GM18502 (cell line): ENCODE measurements around the gene KRTAP22-2.

Experiments used
- ATAC-seq: cut with Tn5 transposase; IDR thresholded peaks from one replicate; pipeline ENCODE4 v1.9.1; 2021; ENCODE audit warnings: mild to moderate bottlenecking; ENCODE audit not compliant: unreplicated experiment, poor library complexity

The KRTAP22-2 gene

DNA sequence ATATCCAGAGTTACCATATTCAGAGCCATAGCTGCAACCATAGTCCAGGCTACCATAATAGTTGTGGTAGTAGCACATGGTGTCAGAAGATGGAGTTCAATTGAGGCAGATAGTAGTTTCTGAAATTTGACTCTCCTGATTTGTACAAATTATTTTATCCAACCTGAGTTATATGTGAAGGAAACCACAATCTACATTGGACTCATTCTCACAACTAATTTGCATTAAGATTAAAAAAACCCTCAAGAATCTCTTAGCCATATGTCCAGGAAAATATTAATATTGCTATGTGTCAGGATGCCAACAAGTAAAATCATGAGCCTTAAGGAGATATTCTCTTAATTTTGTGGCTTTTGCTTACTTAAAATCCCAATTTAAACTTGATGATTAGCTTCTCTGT lies at the start of gene KRTAP22-2:
Gene KRTAP22-2, minus strand, starts transcription at position 101 of the 400 bp plus-strand sequence.
- no peak for ATAC-seq

DNA sequence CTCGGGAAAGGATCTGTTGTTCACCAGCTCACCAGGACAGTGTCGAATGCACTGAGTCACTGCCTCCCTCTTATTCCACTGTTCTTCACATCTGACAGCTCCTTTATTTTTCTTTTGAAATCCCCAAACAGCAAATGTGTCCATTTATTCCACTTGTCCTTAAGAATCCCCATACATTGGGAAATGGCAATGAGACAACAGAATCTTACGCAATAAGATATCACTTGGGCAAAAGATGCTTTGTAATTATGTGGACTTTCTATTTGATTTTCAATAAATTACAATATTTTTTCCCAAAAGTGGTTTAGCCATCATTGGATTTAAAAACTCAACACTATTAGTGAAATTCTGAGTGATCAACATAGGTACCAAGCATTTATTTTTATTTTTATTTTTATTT lies 48.5 kb upstream of the KRTAP22-2 start:
- ATAC-seq, result no peak

DNA sequence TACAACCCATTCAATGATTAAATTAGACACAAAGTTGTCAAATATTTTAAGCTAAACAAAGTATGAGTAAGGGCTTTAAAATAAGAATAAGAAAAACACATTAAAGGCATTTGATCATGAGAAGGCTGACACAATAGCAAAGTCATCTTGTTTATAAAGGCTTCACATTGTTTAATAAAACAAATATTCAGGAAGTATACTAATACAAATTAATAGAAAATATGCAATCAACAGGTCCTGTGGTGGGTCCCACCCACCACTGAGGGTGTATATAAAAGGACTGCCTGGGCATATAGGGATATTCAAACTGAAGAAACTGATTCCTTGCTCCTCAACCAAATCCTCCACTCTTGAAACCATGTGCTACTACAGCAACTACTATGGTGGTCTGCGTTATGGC lies 44.7 kb upstream of the KRTAP22-2 start, which contains the start of gene KRTAP20-2:
Gene KRTAP20-2, plus strand, starts transcription at position 301 of the 400 bp plus-strand sequence. Its CDS starts 58 bp downstream, at position 359.
- ATAC-seq, result no peak

DNA sequence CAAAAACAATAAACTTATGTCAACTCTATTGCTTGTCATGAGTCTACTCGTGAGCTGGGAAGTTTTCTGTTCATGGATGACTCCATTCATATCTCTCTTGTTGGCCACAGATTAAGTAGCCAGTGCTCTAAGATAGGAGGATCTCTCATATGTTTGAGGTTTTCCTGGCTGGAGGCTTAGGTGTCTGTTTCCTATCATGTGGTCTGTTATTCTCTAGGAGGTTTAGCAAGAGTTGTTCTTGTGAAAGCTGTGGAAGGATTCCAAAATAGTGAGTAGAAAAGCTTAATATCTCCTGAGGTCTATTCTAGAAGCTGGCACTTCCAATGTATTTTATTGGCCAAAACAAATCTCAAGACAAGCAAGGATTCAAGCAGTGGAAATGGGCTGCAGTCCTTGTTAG lies 39.0 kb upstream of the KRTAP22-2 start:
- ATAC-seq, result no peak

DNA sequence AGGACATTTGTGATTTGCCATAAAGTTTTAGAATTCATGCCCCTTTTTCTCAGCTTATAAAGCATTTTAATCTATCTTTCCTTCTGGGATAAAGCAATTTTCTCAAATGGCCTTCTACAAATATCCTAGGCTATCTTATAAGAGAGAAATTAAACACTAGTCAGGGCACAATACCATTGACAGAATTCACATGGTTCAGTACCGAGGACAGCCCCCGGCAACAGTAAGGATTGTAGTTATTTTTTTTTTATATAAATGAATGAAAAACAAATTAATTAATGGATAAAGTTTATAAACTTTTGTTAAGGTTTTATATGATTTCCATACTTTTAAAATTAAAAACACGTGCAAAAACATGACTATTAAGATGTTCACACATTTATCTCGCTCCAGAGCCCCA lies 37.9 kb upstream of the KRTAP22-2 start:
- ATAC-seq, result no peak

DNA sequence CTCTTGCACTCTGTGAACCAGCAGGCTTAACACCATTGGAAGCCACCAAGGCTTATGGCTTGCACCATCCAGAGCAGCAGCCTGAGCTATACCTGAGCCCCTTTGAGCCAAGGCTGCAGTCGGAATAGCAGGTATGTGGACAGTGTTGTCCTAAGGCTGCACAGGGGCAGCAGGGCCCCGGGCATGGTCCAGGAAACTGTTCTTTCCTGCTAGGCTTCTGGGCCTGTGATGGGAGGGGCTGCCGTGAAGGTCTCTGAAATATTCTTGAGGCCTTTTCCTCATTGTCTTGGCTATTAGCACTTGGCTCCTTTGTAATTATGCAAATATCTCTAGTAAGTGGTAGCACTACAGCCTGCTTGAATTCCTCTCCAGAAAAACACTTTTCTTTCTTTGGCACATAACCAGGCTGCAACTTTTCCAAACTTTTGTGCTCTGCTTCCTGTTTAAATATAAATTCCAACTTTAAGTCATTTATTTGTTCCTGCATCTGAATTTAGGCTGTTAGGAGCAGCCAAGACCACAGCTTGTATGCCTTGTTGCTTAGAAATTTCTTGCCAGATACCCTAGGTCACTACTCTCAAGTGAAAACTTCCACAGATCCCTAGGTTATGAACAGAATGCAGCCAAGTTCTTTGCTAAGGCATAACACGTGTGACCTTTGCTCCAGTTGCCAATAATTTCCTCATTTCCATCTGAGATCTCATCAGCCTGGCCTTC lies 35.4 kb upstream of the KRTAP22-2 start:
- no peak for ATAC-seq

DNA sequence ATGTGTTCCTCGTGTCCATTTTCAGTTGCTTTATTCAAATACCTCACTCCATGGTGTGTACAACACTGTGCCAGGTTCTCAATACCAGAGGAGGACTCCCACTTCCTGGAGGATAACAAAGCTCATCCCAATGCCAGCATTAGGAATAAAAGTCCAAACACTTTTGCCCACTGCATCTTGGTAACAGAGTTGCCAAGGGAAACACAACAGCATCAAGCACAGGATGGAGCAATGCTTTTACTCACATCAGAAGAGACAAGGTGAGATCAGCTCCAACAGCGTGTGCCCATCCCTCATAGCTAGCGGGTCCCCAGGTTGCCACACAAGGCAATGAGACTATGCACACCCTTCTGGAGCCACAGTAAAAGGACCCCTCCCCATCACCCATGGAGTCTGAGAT lies 33.2 kb upstream of the KRTAP22-2 start:
- ATAC-seq, result no peak

DNA sequence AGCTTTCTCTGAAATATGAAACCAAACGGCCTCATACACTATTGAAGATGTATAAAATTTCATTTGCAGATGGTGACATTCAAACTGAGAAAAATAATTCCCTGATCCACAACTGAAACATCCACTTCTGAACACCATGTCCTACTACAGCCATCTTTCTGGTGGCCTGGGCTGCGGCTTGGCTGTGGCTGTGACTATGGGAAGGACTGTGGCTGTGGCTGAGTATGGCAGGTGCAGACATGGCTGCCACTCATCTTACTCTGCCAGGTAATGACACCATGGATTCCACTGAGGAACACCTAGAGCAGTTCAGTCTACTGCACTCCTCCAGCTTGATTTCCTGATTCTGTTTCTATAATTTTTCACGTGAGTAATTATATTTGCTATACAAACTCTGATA lies 30.3 kb upstream of the KRTAP22-2 start, which contains the start of gene KRTAP20-4:
Gene KRTAP20-4, plus strand, starts transcription at position 106 of the 400 bp plus-strand sequence.
- no peak for ATAC-seq

DNA sequence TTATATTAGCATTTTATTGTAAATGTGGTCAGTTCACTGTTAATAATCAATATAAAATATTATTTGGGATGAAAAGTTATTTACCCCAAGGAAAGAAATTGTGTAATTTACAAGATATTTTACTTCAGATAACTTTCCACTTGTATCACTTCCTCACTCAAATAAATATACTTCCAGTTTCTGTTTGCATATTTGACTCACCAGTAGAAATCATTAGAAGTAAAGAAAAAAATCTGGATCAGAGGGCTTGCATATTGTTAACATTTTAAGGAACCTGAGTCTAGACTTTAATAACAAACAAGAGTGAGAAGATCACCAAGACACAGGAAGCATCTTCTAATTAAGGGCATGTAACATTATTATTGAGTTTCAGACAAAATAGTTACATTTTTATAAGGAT lies 29.9 kb upstream of the KRTAP22-2 start:
- no peak for ATAC-seq

DNA sequence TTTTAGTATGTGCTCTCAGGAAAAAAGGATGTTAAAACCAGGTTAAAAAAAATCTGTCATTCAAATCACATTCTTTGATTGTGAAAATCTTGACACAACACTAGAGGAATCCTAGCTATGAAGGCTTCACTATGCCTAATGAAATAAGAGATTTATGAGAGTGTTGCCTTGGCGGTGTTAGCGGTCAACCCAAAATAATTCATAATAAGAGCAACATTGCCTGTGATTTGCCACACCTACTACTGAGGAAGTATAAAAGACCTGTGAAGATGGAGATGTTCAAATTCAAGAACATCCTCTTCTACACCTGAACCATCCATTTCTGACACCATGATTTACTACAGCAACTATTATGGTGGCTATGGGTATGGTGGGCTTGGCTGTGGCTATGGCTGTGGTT lies 25.9 kb upstream of the KRTAP22-2 start, which contains the start of gene KRTAP20-1:
Gene KRTAP20-1, plus strand, starts transcription at position 301 of the 400 bp plus-strand sequence. Its CDS starts 30 bp downstream, at position 331.
- ATAC-seq, result no peak

DNA sequence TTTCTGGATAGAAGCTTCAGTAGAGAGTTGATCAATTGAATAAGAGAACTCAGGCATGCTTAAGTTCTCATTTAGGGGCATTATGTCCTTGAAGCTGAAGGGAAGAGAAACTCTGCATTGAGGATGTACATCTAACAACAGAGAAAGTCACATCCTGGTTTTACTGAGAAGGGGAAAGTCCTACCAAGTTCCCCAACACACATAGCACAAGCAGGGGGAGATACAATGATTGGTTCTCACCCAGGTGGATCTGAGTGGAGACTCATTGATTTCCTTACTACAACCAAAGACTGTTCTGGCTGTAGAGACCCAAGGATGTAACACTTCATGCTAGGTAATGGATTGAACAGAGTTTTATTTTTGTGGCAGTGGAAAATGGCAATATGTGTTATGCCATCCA lies 25.0 kb upstream of the KRTAP22-2 start:
- ATAC-seq, result no peak

DNA sequence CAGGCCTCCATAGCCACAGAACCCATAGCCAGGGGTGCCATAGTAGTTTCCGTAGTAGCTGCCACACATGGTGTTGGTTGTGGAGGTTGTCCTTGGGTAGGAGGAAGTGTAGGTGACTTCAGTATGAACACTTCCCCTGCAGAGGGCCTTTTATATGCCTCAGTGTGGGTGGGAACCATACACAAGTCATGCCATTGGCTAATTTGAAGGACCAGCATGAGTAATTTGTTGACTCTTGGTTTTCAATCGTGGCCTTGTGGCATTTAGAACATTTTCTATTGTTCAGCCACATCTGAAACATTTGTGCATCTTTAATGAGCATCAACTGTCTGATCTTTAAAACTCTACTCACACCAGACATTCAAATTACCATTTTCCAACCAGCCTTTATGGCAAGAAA lies 23.6 kb upstream of the KRTAP22-2 start, which contains the start of gene KRTAP6-1:
Gene KRTAP6-1, minus strand, starts transcription at position 95 of the 400 bp plus-strand sequence. Its CDS starts 26 bp downstream, at position 69.
- ATAC-seq, result no peak

DNA sequence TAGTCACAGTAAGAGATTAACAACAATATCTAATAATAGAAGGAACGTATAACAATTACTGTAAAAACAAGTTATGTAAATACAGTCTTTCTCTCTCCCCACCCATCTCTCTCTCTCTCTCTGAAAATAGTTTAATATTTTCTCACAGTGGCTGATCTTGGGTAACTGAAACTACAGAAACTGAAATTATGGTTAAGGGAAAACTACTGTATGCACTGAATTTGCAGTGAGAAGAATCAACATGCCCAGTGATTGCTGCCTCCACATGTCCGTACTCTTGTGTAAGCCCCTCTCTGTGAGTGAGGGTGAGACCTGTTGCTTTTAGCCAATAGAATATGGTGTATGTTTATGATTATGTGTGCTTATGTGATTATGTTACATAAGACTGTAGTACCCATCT lies 21.9 kb upstream of the KRTAP22-2 start:
- ATAC-seq, result no peak

DNA sequence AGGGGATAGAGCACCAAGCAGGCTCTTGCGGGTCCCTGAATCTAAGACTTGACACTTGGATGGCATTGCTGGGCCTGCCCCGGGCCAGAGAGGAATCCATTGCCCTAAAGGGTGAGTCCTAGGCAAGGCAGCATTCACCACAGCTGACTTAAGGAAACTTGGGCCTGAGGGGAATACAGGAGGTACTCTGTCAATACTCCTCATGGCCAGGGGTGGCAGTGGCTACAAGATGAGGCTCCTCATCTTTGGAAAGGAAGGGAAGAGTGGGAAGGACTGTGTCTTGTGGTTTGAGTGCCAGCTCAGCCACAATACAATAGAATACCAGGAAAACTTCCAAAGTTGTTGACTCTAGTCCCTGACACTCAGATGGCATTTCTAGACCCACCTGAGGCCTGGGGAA lies 15.8 kb upstream of the KRTAP22-2 start:
- ATAC-seq, result no peak

DNA sequence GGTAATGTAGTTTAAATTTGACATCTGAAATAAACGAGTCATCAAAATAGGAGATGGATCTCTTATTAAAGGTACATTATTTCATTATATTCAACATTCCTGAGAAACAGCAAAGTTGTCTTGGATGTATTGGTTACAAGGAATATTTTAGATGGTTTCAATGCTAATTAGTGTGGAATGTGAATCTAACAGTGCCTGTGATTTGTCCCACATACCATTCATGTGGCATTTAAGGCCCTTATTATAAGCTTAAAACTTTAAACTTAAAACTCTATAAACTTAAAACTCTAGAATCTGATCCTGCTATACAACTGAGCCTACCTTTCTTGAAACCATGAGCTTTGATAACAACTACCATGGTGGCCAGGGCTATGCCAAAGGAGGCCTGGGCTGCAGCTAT lies 10.6 kb upstream of the KRTAP22-2 start, which contains the start of gene KRTAP22-1:
Gene KRTAP22-1, plus strand, starts transcription at position 301 of the 400 bp plus-strand sequence.
- no peak for ATAC-seq

DNA sequence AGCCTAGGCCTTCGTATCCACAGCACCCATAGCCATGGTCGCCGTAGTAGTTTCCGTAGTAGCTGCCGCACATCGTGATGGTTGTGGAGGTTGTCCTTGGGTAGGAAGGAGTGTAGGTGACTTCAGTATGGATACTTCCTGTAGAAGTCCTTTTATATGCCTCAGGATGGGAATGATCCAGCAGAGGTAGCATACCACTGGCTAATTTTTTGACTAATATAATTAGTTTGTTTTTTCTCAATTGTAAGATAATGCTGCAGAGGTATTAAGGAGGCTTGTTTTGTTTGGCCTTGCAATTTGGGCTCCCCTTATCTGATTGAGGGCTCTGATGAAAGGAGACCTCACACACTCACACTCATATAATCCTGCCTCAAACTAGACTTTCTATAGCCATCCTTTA lies 8.6 kb upstream of the KRTAP22-2 start, which contains the start of gene KRTAP6-2:
Gene KRTAP6-2, minus strand, starts transcription at position 101 of the 400 bp plus-strand sequence. Its CDS starts 28 bp downstream, at position 73.
- no peak for ATAC-seq

DNA sequence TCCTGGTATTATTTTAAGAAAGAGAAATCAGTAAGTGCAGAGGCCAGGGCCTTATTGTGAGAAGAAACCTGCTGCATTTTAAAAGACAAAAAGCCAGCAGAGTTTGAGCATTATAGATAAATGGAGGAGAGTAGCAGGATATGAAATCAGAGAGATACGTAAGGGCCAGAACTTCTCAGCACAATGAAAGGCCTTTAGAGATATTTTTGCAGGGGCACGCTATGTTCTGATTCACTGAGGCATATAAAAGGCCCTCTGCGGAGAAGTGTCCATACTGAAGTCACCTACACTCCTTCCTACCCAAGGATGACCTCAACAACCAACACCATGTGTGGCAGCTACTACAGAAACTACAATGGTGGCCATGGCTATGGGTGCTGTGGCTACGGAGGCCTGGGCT lies 1.9 kb upstream of the KRTAP22-2 start, which contains the start of gene KRTAP6-3:
Gene KRTAP6-3, plus strand, starts transcription at position 301 of the 400 bp plus-strand sequence. Its CDS starts 6 bp downstream, at position 307.
- no peak for ATAC-seq

DNA sequence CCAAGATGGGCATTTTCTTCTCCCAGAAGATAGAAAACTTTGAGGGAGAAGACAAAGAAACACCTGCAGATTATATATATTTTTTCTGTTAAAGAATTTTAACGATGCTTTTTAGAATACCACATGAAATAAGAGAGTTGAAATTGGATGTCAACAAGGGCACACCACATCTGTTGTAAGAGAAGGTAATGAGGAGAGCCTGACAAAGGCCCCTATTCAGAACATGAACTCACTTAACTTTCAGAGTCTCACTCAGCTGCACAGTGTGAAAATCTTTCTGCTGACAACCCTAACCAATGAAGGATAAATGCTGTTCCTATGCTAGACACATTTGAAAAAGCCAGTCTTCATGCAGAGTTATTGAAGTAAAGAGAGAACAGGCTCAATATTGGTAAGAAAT lies 7.3 kb downstream of the KRTAP22-2 start:
- ATAC-seq, result no peak

DNA sequence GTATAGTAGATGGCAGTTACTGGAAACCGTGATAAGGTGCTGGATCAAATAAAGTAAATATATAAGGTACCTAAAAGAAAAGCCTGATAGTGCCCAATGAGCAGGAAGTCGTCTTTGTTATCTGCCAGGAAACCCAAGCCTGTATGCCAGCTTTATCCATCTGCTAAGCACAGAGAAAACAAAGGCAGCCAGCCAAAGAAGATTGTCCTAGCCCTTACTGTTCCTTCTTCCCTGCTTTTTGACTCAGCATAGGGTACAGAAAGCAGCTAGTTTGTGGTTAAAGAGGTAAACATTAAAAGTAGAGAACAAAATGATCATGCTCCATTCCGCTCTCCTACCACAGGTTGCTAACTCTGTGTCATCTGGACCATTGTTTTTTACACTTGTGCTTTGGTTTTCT lies 10.1 kb downstream of the KRTAP22-2 start:
- ATAC-seq, result no peak

DNA sequence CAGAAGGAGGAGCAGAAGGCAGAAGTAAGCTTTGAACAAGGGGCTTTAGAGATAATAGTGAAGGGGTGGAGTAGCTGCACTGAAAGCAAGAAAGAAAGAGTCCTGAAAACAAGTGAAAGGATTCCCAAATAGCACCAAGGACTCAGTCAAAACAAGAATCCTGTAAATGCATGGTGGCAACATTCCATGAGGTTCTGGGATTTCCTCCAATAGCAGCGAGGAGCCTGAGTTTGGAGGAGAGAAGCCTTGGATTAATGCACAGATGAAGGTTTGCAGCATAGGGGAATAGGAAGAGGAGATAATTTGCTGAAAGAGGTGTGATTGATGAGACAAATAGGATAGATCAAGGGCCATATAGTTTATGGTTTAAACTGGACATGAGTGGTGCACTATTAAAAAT lies 10.9 kb downstream of the KRTAP22-2 start:
- no peak for ATAC-seq

DNA sequence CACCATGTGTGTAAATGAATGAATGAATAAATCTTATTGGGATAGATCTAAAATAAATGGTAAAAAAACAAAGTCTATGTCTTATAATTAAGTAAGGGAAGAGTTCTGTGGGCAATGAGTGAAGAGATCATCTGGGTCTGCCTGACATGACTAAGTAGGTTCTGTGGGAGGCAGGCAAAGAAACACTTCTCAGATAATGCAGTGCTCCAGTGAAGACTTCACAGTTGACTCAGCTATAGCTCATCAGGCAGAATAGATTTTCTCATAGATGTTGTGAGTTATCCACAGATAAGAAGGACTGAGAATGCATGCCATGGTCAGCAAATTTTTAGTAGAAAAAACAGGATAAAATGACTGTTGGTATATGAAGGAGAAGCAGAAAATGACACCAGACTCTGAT lies 12.4 kb downstream of the KRTAP22-2 start:
- ATAC-seq, result no peak

DNA sequence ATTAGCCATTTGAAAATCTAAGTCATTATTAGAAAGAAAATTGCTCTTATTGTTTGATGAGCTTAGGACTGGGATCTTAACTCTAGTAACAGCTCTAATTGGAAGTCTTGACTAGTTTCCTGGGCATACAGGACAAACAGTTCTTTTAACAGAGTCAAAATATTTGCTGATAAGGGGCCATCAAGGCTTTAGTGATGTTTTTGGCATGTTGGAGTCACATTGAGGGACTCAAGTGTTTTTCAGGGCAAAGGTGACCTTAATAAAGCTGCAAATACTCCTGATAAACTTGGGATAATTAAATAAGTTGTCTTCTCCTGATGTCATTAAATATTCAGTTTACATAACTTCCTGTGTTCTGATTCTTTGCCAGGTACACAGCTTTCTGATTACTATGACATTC lies 22.6 kb downstream of the KRTAP22-2 start:
- ATAC-seq, result no peak
